Stimulated activated CD4-positive, alpha-beta T cell treated with anti-CD3 and anti-CD28 coated beads, Interleukin-4, amount 100 ng/mL, for 1 hour (primary cell): Measurements from ENCODE around the gene NOL3.

ENCODE experiments used
- DNase-seq: peaks from one replicate; pipeline ENCODE4 v3.0.0-alpha.2; 2020

NOL3 gene

DNA sequence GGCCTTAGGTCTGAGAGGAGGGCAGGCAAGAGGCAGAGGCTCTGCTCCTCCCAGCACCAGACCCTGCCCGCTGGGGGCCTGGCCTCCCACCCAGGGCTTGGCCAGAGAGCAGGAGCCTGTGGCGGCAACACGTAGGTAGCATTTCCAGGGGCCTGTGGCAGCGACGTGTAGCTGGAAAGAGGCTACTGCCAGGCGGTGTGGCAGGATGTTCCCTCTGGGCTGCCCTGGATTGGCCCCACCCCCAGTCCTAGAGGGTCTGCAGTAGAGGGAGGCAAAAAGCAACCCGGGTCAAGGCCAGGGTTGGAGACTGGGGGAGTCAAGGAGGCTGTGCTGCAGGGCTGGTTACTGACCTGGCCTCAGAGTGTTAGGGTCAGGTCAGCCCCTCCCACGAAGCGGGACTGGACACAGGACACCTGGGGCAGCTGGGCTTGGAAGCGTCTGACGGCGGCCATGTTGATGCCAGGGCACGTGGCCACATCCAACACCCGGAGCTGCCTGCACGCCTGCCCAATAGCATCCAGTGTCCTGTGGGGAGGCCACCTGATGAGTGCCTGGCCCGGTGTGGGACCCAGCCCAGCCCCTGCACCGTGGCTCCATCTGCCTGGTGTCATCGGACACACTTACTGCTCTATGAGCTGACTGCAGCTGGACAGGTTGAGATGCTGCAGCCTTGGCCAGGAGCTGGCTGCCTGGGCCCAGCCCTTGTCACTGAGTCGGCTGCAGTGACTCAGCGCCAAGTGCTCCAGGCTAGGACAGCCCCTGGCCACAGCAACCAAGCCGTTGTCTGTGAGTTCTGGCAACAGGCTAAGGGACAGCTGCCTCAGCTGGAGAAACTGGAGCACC, 37.1 kb downstream of the NOL3 start:
- DNase-seq, result no peak

DNA sequence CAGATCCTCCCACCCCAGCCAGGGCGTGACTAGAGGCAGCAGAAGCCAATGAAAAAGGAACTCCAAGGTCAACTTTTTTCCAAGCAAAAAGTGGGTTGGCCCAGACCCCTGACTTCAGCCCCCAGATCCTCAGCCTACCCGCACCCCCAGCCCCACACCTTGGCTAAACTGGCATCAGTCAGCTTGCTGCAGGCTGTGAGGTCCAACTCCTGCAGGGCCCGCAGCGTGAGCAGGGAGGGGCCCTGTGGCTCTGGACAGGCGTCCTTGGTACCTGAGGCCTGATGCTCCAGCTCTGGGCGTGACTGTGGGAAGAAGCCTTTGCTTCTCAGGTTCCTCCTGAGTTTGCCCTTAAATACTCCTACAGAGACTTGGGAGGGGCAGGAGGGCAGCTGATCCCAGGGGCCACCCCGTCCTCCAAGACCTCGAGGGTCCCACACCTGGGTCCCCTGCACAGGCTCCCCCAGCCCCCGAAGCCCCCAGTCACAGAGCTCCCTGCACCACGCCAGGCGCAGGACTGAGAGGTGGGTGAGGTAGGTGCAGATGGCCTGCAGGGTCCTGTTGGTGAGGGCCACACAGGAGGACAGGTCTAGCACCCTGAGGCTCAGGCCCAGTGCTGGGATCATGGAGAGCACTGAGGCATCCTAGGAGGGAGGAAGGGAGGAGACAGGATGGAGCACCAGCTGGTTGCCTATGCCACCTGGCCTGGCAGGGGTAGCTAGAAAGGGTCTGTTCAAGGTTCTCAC, 38.0 kb downstream of the NOL3 start:
- no peak for DNase-seq

DNA sequence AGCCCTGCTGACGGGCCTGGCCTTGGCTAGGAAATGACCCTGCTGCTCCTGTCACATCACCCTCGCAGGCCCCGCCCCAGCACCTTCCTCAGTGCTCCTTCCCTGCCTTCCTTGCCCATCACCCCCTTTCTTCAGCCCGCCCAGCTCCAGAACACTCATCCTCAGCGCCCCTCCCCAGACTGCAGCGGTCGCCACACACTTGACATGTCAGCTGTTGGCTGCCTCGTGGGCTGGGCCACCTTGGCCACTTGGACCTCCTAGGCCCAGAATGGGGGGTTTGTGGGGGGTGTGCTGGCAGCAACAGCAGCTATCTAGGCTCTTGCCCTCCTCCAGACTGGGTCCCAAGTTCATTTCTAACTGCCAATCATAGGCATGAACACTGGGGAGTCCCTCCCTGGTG, 39.2 kb downstream of the NOL3 start:
- DNase-seq, result no peak

DNA sequence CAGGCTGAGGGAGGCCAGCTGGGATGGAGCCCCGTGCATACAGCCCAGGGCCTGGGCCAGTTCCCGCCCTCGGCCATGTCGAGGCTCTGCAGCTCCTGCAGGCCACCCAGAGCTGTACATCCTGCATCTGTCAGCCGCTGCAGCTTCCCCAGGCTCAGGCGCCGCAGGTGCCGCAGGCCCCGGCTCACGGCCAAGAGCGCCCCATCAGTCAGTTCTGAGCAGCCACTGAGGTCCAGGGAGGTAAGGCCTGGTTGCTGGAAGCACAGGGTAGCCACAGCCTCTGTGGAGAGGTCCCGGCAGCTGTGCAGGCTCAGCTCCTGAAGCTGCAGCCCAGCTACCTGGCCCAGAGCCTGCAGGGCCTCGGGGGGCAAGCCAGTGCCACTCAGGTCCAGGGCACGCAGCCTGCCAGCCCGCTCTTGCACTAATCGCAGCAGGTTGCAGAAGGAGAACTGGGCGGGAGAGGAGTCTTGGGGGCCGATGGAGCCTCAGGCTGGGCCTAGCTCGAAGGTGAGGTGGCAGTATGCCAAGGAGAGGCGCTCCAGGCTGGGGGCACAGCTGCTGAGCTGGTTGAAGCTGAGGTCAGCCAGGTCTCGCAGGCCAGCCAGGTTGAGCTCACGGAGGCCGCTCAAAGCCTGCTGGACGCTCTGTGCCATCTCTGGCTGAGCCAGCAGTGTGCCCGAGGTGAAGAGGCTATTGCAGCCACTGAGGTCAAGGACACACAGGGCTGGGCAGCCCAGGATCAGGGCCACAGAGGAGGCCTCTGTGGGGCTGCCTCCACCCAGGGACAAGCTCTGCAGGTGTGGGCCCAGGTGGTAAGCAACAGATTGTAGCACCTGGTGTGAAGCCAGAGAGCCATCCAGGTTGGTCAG, 40.0 kb downstream of the NOL3 start:
- no peak for DNase-seq

DNA sequence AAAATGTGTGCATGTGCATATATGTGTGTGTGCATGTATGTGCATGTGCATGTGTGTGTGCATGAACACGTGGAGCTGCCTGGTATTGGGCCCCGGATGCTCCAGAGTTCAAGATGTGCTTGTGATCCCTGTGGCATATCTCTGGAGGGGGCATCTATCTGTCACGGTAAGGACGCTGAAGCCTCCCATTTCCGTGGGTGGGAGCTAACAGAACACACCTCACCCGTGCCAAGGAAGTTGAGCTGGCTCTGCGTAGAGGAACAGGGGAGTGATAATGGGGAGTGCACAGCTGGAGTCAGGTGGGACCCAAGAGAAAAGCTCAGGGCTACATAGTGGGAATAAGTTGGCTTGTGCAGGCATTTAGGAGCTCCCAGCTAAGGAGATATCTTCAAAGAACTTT, 41.3 kb downstream of the NOL3 start:
- DNase-seq, result no peak

DNA sequence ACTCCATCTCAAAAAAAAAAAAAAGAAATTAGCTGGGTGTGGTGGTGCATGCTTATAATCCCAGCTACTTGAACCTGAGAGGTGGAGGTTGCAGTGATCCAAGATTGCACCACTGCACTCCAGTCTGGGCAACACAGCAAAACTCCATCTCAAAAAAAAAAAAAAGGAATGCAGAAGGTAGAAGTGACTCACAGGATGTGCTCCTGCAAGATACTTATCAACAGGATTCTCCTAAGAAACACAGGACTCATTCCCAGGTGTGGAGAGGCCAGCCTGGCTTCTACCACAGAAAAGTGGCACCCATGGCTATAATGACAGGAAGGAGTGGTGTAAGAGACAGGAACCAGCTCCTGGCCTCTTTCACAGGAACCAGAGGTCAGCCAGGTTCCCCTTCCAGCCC, 42.4 kb downstream of the NOL3 start:
- DNase-seq, result no peak

DNA sequence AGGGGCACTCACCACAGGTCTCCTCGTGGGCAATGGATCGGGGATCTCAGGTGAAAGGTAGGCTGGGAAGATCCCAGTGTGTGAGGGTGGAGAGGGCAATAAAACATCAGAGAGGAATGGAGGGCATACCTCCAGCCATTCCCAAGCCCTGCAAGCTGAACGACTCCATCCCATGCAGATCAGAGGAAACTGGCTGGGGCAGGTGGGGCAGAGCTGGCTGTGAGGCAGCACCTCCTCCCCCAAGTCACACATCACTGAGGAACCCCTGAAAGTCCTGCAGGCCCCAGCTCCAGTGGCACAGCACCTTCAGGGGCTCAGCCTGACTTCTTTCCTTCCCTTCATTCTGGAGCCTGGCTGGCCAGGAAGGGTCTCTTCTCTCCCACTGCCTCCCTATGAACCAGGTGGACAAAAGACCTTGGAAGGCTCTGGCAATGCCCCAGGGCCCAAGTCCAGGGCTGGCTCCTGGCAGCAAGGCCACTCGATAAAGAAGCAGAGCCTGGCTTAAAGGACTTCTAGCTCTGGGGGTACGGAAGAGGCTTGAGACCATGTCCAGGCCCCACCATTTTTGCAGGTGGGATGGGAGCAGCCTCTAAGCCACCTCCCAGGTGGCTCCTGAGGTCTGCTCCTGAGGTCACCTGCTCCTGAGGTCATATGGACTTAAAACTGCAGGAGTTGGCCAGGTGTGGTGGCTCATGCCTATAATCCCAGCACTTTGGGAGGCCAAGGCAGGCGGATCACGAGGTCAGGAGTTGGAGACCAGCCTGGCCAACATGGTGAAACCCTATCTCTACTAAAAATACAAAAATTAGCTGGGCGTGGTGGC, 43.1 kb downstream of the NOL3 start:
- DNase-seq, result no peak

DNA sequence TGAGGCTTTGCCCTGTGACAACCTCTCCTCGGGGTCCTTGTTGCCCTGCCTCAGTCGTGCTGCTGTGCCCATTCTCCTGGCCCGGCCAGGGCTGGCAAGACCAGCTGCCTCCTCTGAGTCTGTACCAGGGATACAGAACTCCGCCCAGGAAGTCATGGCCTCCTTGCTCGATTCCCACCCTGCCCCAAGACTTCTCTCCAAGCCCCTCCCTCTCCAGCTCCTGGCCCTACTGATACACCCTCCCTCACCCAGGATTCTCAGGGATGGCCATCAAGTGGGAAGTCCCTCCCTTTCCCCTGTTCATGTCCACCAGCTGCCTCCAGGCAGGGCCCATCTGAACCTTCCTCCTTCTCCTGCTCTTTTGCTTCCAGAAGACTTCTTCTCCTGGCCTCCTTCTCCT, 45.4 kb downstream of the NOL3 start:
- DNase-seq, result no peak

DNA sequence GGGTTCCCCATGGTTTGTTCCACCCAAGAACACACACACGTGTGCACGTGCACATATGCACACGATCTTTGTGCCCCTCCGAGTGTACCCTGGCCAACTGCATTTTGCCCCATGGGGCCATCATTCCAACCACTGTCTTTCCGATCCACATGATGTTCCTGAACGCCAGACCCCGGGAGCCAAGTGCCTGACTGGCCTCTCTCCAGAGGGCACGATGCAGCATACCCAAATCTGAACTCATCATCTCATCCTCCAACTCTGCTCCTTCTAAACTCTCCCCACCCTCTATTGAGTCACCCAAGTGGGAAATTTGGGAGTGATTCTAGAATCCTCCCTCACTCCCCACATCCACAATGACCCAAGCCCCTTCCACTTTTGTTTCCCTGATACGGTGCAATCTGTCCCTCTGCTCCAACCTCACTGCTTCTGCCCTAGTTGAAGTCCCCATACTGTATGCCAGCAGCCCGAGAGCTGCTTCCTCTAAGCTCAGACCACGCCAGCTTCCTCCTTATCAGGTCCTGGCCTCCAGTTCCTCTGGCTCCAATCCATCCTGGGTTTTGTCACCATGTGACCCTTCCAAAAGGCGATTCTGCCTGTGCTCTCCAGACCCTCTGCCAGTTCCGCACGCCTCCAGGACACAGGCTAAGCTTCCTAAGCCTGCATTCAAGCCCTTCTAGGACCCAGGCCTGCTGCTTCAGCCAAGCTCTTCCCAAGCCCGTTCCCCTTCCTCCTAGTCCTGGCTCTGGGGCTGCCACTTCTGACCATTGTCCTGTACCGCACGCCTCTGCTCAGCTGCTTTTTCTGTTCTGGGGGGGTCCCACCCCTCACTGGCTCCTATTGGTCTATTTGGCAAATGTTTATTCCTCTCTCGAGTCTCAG, 46.5 kb downstream of the NOL3 start:
- no peak for DNase-seq

DNA sequence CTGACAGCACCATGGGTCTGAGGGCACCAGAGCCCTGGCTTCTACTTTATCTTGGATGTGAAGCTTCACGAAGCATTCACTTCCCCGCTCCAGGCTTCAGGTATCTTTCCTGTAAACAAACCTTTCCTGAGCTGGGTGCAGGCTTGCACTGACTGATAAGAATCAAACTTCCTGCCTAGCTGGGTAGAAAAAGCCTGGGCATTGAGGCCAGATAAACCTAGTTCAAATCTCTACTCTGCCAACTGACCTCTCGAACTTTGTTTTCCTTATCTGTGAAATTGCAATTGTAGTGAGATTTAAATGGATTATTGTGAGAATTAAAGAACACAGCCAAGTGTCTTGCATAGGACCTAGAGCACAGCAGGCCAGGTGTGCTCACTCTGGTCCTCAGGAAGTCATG, 53.7 kb downstream of the NOL3 start:
- DNase-seq, result no peak
